Gastroesophageal sphincter (tissue), 4 donors: ENCODE measurements around the gene STK31. TPM values are rescaled to one million over a fixed set of nuclear protein-coding genes. Genes with fewer than 3 reads are reported as not detected.
"Not testable (repeated sequence)": the region's sequence is repeated elsewhere in the genome, so short reads cannot be mapped to it uniquely, and the experiment has no call there.

Experiments used
- ATAC-seq: fragments of 150-250 bp; one replicate; pipeline ENCODE4 v1.9.1; 2016; ENCODE audit warnings: mild to moderate bottlenecking, moderate library complexity
- H3K27ac ChIP-seq, 4 donors: fragments of 200-600 bp; sonication (generic) in 3 of 4; 1 replicate in 3 of 4; 2 replicates in 1 of 4; pipeline ENCODE4 v1.5.1; 2016 to 2019
- H3K27me3 ChIP-seq: fragments of 200-600 bp; sonication (generic); one replicate; pipeline ENCODE4 v1.5.1; 2019
- H3K36me3 ChIP-seq, 2 donors: fragments of 200-600 bp; sonication (generic); one replicate each; pipeline ENCODE4 v1.5.1; 2019; ENCODE audit warnings: control low read depth in 1 of 2
- H3K4me1 ChIP-seq, 3 donors: fragments of 200-600 bp; sonication (generic); 1 replicate in 2 of 3; 2 replicates in 1 of 3; pipeline ENCODE4 v1.5.1; 2016 to 2019; ENCODE audit warnings: control low read depth in 2 of 3
- H3K4me3 ChIP-seq, 2 donors: fragments of 200-600 bp; sonication (generic); one replicate each; pipeline ENCODE4 v1.5.1; 2019; ENCODE audit warnings: mild to moderate bottlenecking in 1 of 2, moderate library complexity in 1 of 2
- H3K9me3 ChIP-seq, 3 donors: fragments of 200-600 bp; sonication (generic); one replicate each; pipeline ENCODE4 v1.5.1; 2017 to 2019; ENCODE audit warnings: control low read depth in 2 of 3
- EP300 ChIP-seq: sonication (generic); formaldehyde crosslinking; IDR thresholded peaks from one replicate; pipeline ENCODE4 v1.6.1; 2017; ENCODE audit warnings: antibody characterized with exemption, mild to moderate bottlenecking
- POLR2A ChIP-seq, 2 donors: fragments of 450-650 bp; IDR thresholded peaks; one replicate each; pipeline ENCODE4 v1.6.1; 2017; ENCODE audit warnings: antibody characterized with exemption in 2 of 2, mild to moderate bottlenecking in 2 of 2, moderate library complexity in 1 of 2
- POLR2AphosphoS5 ChIP-seq: sonication (generic); formaldehyde crosslinking; IDR thresholded peaks from one replicate; pipeline ENCODE4 v1.6.1; 2017; ENCODE audit warnings: antibody characterized with exemption
- WGBS, 2 donors: methylation state at CpG; one replicate each; pipeline ENCODE4 v1.1.5; 2018; ENCODE audit warnings: low coverage in 1 of 2; 5-methylcytosine and 5-hydroxymethylcytosine counted together
- total RNA-seq, 4 donors: library from RNA; depleted of rRNA; stranded (reverse); fragments of >200 nt; gene quantifications; one replicate each; pipeline ENCODE4 v1.1.0, GENCODE V29; 2016
- TF ChIP-seq, protein P1 (sequence below), 4 experiments: fragments of 200-600 bp in 2 of 4; fragments of 450-650 bp in 2 of 4; sonication (generic) in 1 of 4; IDR thresholded peaks; one replicate each; pipeline ENCODE4 v1.5.1; 2017 to 2019; ENCODE audit warnings: antibody characterized with exemption in 4 of 4, mild to moderate bottlenecking in 2 of 4, moderate library complexity in 2 of 4

Gene STK31
- total RNA-seq, 4 donors from 2014 or later, result 0.31 to 0.94 (median 0.62) TPM; not detected in 1

GRCh38 chr7:23804707-23805106, 94.7 kb downstream of the STK31 start:
- no peak overlapping the region for H3K27ac ChIP-seq
- no peak for ATAC-seq
- peaks cover 0 to 16% (median 0%) of the 10 kb centered on the region in 3 donors for H3K9me3 ChIP-seq
- TF ChIP-seq, protein P1, sequence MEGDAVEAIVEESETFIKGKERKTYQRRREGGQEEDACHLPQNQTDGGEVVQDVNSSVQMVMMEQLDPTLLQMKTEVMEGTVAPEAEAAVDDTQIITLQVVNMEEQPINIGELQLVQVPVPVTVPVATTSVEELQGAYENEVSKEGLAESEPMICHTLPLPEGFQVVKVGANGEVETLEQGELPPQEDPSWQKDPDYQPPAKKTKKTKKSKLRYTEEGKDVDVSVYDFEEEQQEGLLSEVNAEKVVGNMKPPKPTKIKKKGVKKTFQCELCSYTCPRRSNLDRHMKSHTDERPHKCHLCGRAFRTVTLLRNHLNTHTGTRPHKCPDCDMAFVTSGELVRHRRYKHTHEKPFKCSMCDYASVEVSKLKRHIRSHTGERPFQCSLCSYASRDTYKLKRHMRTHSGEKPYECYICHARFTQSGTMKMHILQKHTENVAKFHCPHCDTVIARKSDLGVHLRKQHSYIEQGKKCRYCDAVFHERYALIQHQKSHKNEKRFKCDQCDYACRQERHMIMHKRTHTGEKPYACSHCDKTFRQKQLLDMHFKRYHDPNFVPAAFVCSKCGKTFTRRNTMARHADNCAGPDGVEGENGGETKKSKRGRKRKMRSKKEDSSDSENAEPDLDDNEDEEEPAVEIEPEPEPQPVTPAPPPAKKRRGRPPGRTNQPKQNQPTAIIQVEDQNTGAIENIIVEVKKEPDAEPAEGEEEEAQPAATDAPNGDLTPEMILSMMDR (IDR thresholded peaks at IDR 0.05), result no peak
- TF ChIP-seq EP300, result no peak
- no peak for TF ChIP-seq POLR2AphosphoS5
- no peak for TF ChIP-seq POLR2A (IDR thresholded peaks at IDR 0.05)
- 67% methylated on average over 1 of the region's 1 CpG; no CpG with 5 or more reads in 1 of the 2 donors for WGBS, 2 donors
- no peak overlapping the region for H3K4me3 ChIP-seq
- no peaks in the 10 kb centered on the region for H3K36me3 ChIP-seq
- H3K4me1 ChIP-seq, result no peaks in the 10 kb centered on the region
- H3K27me3 ChIP-seq, result no peaks in the 10 kb centered on the region

DNA sequence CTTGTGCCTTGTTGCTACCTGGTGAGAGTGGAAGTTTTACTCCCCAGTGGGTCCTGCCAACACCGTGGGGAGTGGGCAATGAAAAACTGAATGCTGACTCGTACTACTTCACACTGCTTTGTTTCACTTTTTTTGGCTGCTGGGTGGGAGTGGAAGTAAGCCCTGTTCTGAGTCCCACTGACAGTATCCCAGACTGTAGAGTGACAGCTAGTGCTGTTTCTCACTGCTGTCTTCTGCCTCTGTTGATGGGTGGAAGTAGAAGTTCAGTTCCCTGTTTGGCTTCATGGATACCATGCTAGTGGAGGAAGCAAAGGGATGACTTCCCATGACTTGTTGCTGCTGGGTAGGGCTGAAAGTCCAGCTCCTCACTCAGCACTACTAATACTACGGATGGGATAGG, 98.4 kb downstream of the STK31 start:
- H3K36me3 ChIP-seq, result no peaks in the 10 kb centered on the region
- H3K4me3 ChIP-seq, result no peak overlapping the region
- WGBS, 2 donors, result 55 to 66% methylated on average over 2 of the region's 3 CpGs
- no peak overlapping the region for H3K27ac ChIP-seq
- no peaks in the 10 kb centered on the region for H3K4me1 ChIP-seq
- TF ChIP-seq POLR2AphosphoS5 (no peak), EP300 (no peak), POLR2A (IDR thresholded peaks at IDR 0.05) (no peak)
- TF ChIP-seq, protein P1 (IDR thresholded peaks at IDR 0.05), result no peak
- no peak for ATAC-seq
- H3K9me3 ChIP-seq, result peaks cover 0 to 28% (median 0%) of the 10 kb centered on the region in 3 donors
- H3K27me3 ChIP-seq, result no peaks in the 10 kb centered on the region

- Histone ChIP-seq H3K9me3 (peaks cover 0 to 28% (median 0%) of the 10 kb centered on the region in 3 donors), H3K27ac (no peak overlapping the region), H3K27me3 (no peaks in the 10 kb centered on the region), H3K36me3 (no peaks in the 10 kb centered on the region), H3K4me1 (no peaks in the 10 kb centered on the region), H3K4me3 (no peak overlapping the region)
- no peak for ATAC-seq
- TF ChIP-seq POLR2A (IDR thresholded peaks at IDR 0.05) (no peak), POLR2AphosphoS5 (no peak), EP300 (no peak)
- TF ChIP-seq, protein P1 (IDR thresholded peaks at IDR 0.05), result no peak
- 40 to 93% methylated on average over 1 of the region's 1 CpG for WGBS, 2 donors
Measured at GRCh38 chr7:23810099-23810498, 100.1 kb downstream of the STK31 start.

DNA sequence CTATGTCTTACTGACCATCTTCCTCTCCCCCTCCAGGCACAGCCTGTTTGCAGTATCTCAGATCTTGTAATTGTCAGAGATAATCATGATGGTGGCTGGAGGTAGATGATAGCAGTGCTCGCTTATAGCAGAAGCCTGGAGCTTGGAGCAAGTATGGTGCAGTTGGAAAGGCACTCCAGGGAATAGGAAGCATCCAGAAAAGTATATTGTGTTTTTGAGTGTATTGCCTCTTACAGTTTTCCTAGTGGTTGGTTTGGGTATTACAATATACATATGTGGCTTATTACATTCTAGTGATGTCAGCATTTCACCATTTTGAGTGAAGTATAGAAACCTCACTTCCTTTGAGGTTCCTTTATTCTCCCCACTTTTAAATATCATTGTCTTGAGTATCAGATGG, 101.5 kb downstream of the STK31 start:
- no peaks in the 10 kb centered on the region for H3K36me3 ChIP-seq
- H3K9me3 ChIP-seq, result peaks cover 0 to 28% (median 0%) of the 10 kb centered on the region in 3 donors
- H3K27me3 ChIP-seq, result no peaks in the 10 kb centered on the region
- ATAC-seq, result no peak
- no peak overlapping the region for H3K27ac ChIP-seq
- no peak overlapping the region for H3K4me3 ChIP-seq
- TF ChIP-seq, protein P1 (IDR thresholded peaks at IDR 0.05), result peak in 1 of 4 experiments; percentile 19
- no peak for TF ChIP-seq POLR2A (IDR thresholded peaks at IDR 0.05)
- TF ChIP-seq POLR2AphosphoS5, result no peak
- no peak for TF ChIP-seq EP300
- 100% methylated on average over 1 of the region's 1 CpG for WGBS, 2 donors
- H3K4me1 ChIP-seq, result no peaks in the 10 kb centered on the region

GRCh38 chr7:23828125-23828524, 118.1 kb downstream of the STK31 start:
- not testable (repeated sequence) for H3K27ac ChIP-seq, H3K27me3 ChIP-seq, H3K4me1 ChIP-seq, H3K4me3 ChIP-seq, ATAC-seq, H3K36me3 ChIP-seq
- 90 to 94% methylated on average over 3 to 10 of the region's 10 CpGs for WGBS, 2 donors
- peaks cover 0 to 18% (median 0%) of the 10 kb centered on the region in 3 donors for H3K9me3 ChIP-seq

- H3K36me3 ChIP-seq, H3K4me3 ChIP-seq, H3K27ac ChIP-seq, H3K27me3 ChIP-seq, H3K4me1 ChIP-seq, ATAC-seq: not testable (repeated sequence)
- peaks cover 0 to 38% (median 0%) of the 10 kb centered on the region in 3 donors for H3K9me3 ChIP-seq
- WGBS, 2 donors, result 72 to 73% methylated on average over 2 to 4 of the region's 4 CpGs
Measured at GRCh38 chr7:23832733-23833132, 122.7 kb downstream of the STK31 start.
